ENCODE measurements around the gene CD300LG.

The CD300LG gene

GRCh38 chr17:43854498-43854897, 7.5 kb downstream of the CD300LG start:
- no peak for DNase-seq (ENCODE audit: low spot score)
- TF ChIP-seq CTCF (IDR thresholded peaks at IDR 0.05; ENCODE audit: extremely low read depth, missing control alignments): no peak

GRCh38 chr17:43855061-43855460, 8.1 kb downstream of the CD300LG start:
- TF ChIP-seq CTCF (IDR thresholded peaks at IDR 0.05; ENCODE audit: extremely low read depth, missing control alignments): no peak
- DNase-seq (ENCODE audit: low spot score): no peak

DNA sequence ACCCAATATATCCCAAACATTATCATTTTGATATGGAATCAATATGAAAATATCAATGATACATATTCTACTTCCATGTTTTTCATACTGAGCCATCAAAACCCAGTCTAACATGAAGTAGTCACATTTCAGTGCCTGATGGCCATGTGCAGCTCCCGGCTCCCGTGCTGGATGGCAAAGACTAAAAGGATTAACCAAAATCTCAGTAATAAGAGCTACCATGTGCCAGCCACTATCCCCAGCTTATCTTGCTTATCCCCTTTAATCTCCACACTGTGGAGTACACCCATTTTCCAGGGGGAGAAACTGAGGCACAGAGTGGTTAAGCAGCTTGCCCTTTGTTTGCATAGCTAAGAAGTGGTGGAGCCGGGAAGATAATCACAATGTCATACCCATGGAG, 9.2 kb downstream of the CD300LG start:
- no peak for DNase-seq (ENCODE audit: low spot score)
- no peak for TF ChIP-seq CTCF (IDR thresholded peaks at IDR 0.05; ENCODE audit: extremely low read depth, missing control alignments)

- no peak for TF ChIP-seq CTCF (IDR thresholded peaks at IDR 0.05; ENCODE audit: extremely low read depth, missing control alignments)
These were observed 10.2 kb downstream of the CD300LG start for GRCh38 chr17:43857141-43857540.

GRCh38 chr17:43857957-43858600, 11.1 kb downstream of the CD300LG start:
- TF ChIP-seq CTCF (IDR thresholded peaks at IDR 0.05; ENCODE audit: extremely low read depth, missing control alignments): no peak
- DNase-seq (ENCODE audit: low spot score): no peak

More at GRCh38 chr17:43857141-43857540, 10.2 kb downstream of the CD300LG start:
- no peak for DNase-seq (ENCODE audit: low spot score)

DNA sequence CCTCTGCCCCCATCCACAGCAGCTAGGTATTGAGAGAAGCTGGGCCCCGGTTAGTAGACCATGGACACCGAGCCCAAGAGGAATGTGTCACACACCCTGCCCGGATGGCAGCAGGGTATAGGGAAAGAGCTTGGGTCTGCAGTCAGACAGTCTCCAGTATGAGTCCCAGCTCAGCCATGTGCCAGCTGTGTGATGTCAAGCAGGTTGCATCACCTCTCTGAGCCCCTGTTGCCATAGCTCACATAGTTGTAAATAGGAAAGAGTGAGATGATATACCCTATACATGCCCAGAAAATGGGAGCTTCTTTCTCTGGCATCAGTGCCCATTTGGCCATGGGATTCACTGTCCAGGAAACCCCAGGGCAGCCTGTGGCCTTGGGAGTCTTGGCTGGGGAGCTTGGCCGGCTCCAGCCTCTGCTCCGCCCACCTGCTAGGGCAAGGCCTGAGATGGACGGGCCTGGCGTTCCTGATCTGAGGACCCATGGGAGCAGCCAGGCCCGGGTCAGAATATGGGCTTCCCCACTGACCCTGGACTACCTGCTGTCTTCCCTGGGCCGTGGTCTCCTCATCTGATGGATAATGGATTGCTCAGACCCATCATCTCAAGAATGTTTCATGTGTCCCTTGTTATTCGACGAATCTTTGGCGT, 13.2 kb downstream of the CD300LG start:
- no peak for TF ChIP-seq CTCF (IDR thresholded peaks at IDR 0.05; ENCODE audit: extremely low read depth, missing control alignments)
- no peak for DNase-seq (ENCODE audit: low spot score)

DNA sequence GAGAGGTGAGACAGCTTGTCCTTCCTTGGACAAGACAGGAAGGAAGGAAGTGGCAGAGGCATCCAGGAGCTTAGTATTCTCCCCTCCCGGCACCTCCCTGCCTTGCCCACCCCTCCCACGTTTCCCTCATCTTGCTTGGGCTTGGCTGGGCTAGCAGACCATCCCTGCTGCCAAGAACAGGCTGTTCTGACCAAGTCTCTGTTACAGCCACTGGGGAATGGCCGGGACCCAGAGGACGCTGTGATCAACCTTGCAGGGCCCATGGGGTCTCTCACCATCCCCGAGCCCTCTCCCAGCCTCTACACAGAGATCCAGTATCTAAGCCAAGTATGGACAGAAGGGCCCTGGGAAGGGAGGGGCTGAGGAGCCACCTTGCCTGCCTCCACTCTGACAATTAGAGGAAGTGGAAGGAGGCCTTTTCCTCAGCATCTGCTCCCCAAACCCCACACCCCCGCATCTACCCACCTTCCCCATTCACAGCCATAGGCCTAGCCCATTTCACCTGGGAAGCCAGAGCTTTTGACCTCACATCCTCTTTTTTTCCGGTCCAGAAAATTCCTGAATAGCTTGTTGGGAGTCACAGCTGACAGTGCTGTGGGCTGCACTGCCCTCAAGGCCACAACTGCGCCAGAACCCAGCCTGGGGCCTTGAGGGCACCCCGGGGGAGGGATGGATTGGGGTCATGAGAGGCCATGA, 14.1 kb downstream of the CD300LG start:
- DNase-seq (ENCODE audit: low spot score): no peak
- no peak for TF ChIP-seq CTCF (IDR thresholded peaks at IDR 0.05; ENCODE audit: extremely low read depth, missing control alignments)

Data from GM20000 (cell line).